Endodermal cell (in vitro differentiated cells): ENCODE results near the gene CHMP4A. TPM values are rescaled to one million over a fixed set of nuclear protein-coding genes. Genes with fewer than 3 reads are reported as not detected.

Experiments used
- DNase-seq: peaks from one replicate; pipeline ENCODE4 v3.0.0-alpha.2; 2017
- H3K27ac ChIP-seq: 2 replicates; pipeline ENCODE4 v1.5.1; 2013; ENCODE audit warnings: mild to moderate bottlenecking, low read depth, low read length, moderate library complexity
- H3K27me3 ChIP-seq: 2 replicates; pipeline ENCODE4 v1.6.1; 2013; ENCODE audit warnings: mild to moderate bottlenecking, low read length, moderate library complexity; ENCODE audit not compliant: insufficient read depth, control insufficient read depth, poor library complexity, severe bottlenecking
- H3K36me3 ChIP-seq: 2 replicates; pipeline ENCODE4 v1.7.0; 2013; ENCODE audit warnings: mild to moderate bottlenecking, low read length, moderate library complexity; ENCODE audit not compliant: control insufficient read depth, insufficient read depth
- H3K4me1 ChIP-seq: one replicate; pipeline ENCODE4 v1.7.0; 2013; ENCODE audit warnings: low read length; ENCODE audit not compliant: control insufficient read depth, insufficient read depth
- H3K4me3 ChIP-seq: 2 replicates; pipeline ENCODE4 v1.5.1; 2013; ENCODE audit warnings: mild to moderate bottlenecking, low read length, moderate library complexity
- H3K9ac ChIP-seq: 2 replicates; pipeline ENCODE4 v1.6.1; 2013; ENCODE audit warnings: mild to moderate bottlenecking, low read length, moderate library complexity; ENCODE audit not compliant: poor library complexity, severe bottlenecking; ENCODE audit errors: extremely low read depth
- H3K9me3 ChIP-seq: 2 replicates; pipeline ENCODE4 v1.6.1; 2013; ENCODE audit warnings: mild to moderate bottlenecking, low read length, moderate library complexity; ENCODE audit not compliant: control insufficient read depth
- H3K27ac Mint-ChIP-seq: 2 replicates; pipeline ENCODE4 v1.8.0; 2020; ENCODE audit warnings: mixed read lengths
- H3K27me3 Mint-ChIP-seq: 2 replicates; pipeline ENCODE4 v1.8.0; 2021; ENCODE audit warnings: mild to moderate bottlenecking, mixed read lengths; ENCODE audit not compliant: insufficient read depth
- H3K36me3 Mint-ChIP-seq: 2 replicates; pipeline ENCODE4 v1.8.0; 2020; ENCODE audit warnings: low read depth, mixed read lengths
- H3K4me1 Mint-ChIP-seq: 2 replicates; pipeline ENCODE4 v1.8.0; 2020; ENCODE audit warnings: mixed read lengths
- H3K4me3 Mint-ChIP-seq: 2 replicates; pipeline ENCODE4 v1.8.0; 2020; ENCODE audit warnings: mild to moderate bottlenecking, moderate library complexity, mixed read lengths
- H3K9me3 Mint-ChIP-seq: 2 replicates; pipeline ENCODE4 v1.8.0; 2020; ENCODE audit warnings: mild to moderate bottlenecking, mixed read lengths
- CTCF ChIP-seq: fragments of 200-600 bp; sonication (generic); conservative IDR thresholded peaks from 2 replicates; pipeline ENCODE4 v1.5.0; 2021; ENCODE audit warnings: antibody characterized with exemption, mild to moderate bottlenecking
- WGBS, 2 experiments: methylation state at CpG; one replicate each; pipeline versions ENCODE4 v1.1.5 to v1.1.7; 2013; ENCODE audit warnings: missing lambda C conversion rate in 2 of 2, mixed read lengths in 1 of 2; ENCODE audit not compliant: insufficient coverage in 1 of 2, insufficient read length in 1 of 2; 5-methylcytosine and 5-hydroxymethylcytosine counted together
- total RNA-seq, 2 donors: library from RNA; stranded (reverse); fragmentation: NEBNext Ultra II Directional in 1 of 2; extraction: Animal tissue kit (Norgen Biotek cat#: 25700) in 1 of 2; gene quantifications; 2 replicates in 1 of 2; 3 replicates in 1 of 2; pipeline ENCODE4 v1.2.1, GENCODE V29; 2021

The CHMP4A gene
- total RNA-seq, 2 donors from 2014 or later: 38.8 to 44.3 TPM

GRCh38 chr14:24259282-24260025, 46.2 kb upstream of the CHMP4A start:
- Mint-ChIP-seq H3K27ac (no peak overlapping the region), H3K36me3 (peaks cover 3% of the 10 kb centered on the region), H3K4me1 (no peaks in the 10 kb centered on the region), H3K9me3 (no peaks in the 10 kb centered on the region), H3K27me3 (no peaks in the 10 kb centered on the region), H3K4me3 (no peak overlapping the region)
- no peaks in the 10 kb centered on the region for H3K36me3 ChIP-seq
- no peak for DNase-seq
- H3K9ac ChIP-seq: no peak overlapping the region
- H3K27me3 ChIP-seq: no peaks in the 10 kb centered on the region
- no peaks in the 10 kb centered on the region for H3K4me1 ChIP-seq
- H3K27ac ChIP-seq: no peak overlapping the region
- H3K4me3 ChIP-seq: no peak overlapping the region
- no peaks in the 10 kb centered on the region for H3K9me3 ChIP-seq
- WGBS, 2 experiments: 89 to 90% methylated on average over 9 to 14 of the region's 16 CpGs
- no peak for TF ChIP-seq CTCF

GRCh38 chr14:24258548-24259265, 45.4 kb upstream of the CHMP4A start:
- DNase-seq: no peak

GRCh38 chr14:24258119-24258518, 44.8 kb upstream of the CHMP4A start:
- H3K36me3 ChIP-seq: no peaks in the 10 kb centered on the region
- no peak overlapping the region for H3K4me3 Mint-ChIP-seq
- H3K4me3 ChIP-seq: no peak overlapping the region
- no peaks in the 10 kb centered on the region for H3K27me3 Mint-ChIP-seq
- WGBS, 2 experiments: 97 to 100% methylated on average over 2 to 9 of the region's 9 CpGs
- no peaks in the 10 kb centered on the region for H3K4me1 Mint-ChIP-seq
- no peak overlapping the region for H3K9ac ChIP-seq
- H3K27ac ChIP-seq: no peak overlapping the region
- H3K4me1 ChIP-seq: no peaks in the 10 kb centered on the region
- peaks cover 4% of the 10 kb centered on the region for H3K36me3 Mint-ChIP-seq
- H3K27ac Mint-ChIP-seq: no peak overlapping the region
- no peaks in the 10 kb centered on the region for H3K27me3 ChIP-seq
- no peaks in the 10 kb centered on the region for H3K9me3 Mint-ChIP-seq
- no peak for TF ChIP-seq CTCF
- no peak for DNase-seq
- no peaks in the 10 kb centered on the region for H3K9me3 ChIP-seq

More at GRCh38 chr14:24258548-24259265, 45.4 kb upstream of the CHMP4A start:
- no peak overlapping the region for H3K9ac ChIP-seq
- no peaks in the 10 kb centered on the region for H3K36me3 ChIP-seq
- H3K27me3 ChIP-seq: no peaks in the 10 kb centered on the region
- H3K27ac ChIP-seq: no peak overlapping the region
- H3K27ac Mint-ChIP-seq: peak overlapping the region; percentile 9
- WGBS, 2 experiments: 84 to 92% methylated on average over 14 to 18 of the region's 18 CpGs
- no peaks in the 10 kb centered on the region for H3K4me1 ChIP-seq
- no peak overlapping the region for H3K4me3 Mint-ChIP-seq
- H3K9me3 Mint-ChIP-seq: no peaks in the 10 kb centered on the region
- H3K4me1 Mint-ChIP-seq: no peaks in the 10 kb centered on the region
- no peak for TF ChIP-seq CTCF
- H3K9me3 ChIP-seq: no peaks in the 10 kb centered on the region
- peaks cover 4% of the 10 kb centered on the region for H3K36me3 Mint-ChIP-seq
- H3K4me3 ChIP-seq: no peak overlapping the region
- no peaks in the 10 kb centered on the region for H3K27me3 Mint-ChIP-seq
